T-cell (primary cell): Measurements from ENCODE around the gene SDK2. TPM values are rescaled to one million over a fixed set of nuclear protein-coding genes. Genes with fewer than 3 reads are reported as not detected.

ENCODE experiments used
- ATAC-seq, 4 experiments: fragments of 200-7000 bp in 3 of 4; fragments of 150-1000 bp in 1 of 4; cut with Tn5 transposase; replicated peaks in 1 of 4; 1 replicate in 3 of 4; 2 replicates in 1 of 4; pipeline ENCODE4 v1.10.0; 2021; ENCODE audit warnings: moderate library complexity in 3 of 4, mild to moderate bottlenecking in 2 of 4, moderate number of reproducible peaks in 1 of 4
- CTCF ChIA-PET, 2 donors: fragments of 300-600 bp; sonication (Branson Sonifier 250); formaldehyde crosslinking; loops; one replicate each; lab custom pipeline; 2022; ENCODE audit warnings: antibody characterized with exemption in 2 of 2; lab: Charles Lee
- POLR2A ChIA-PET, 2 donors: fragments of 300-600 bp; sonication (Branson Sonifier 250); formaldehyde crosslinking; loops; one replicate each; lab custom pipeline; 2022; ENCODE audit warnings: antibody characterized with exemption in 2 of 2; lab: Charles Lee
- DNase-seq, 35 experiments: peaks; one replicate each; pipeline versions ENCODE4 v3.0.0 to v3.0.0-alpha.2; 2013 to 2023
- H3K27ac ChIP-seq: one replicate; pipeline ENCODE4 v1.5.1; 2013; ENCODE audit warnings: low read length
- H3K27me3 ChIP-seq, 2 experiments: replicated peaks in 1 of 2; 1 replicate in 1 of 2; 2 replicates in 1 of 2; pipeline versions ENCODE4 v1.6.1 to v1.7.0; 2013; ENCODE audit warnings: low read length in 1 of 2, mixed read lengths in 1 of 2; ENCODE audit not compliant: control insufficient read depth in 2 of 2, insufficient read depth in 2 of 2; ENCODE audit errors: extremely low read depth in 1 of 2
- H3K36me3 ChIP-seq, 2 donors: 1 replicate in 1 of 2; 2 replicates in 1 of 2; pipeline versions ENCODE4 v1.6.1 to v1.7.0; 2013; ENCODE audit warnings: low read length in 1 of 2; ENCODE audit not compliant: control insufficient read depth in 2 of 2, insufficient read depth in 1 of 2; ENCODE audit errors: extremely low read depth in 1 of 2
- H3K4me1 ChIP-seq, 2 experiments: 1 replicate in 1 of 2; 2 replicates in 1 of 2; pipeline versions ENCODE4 v1.6.1 to v1.7.0; 2013; ENCODE audit warnings: low read length in 2 of 2, mixed read lengths in 1 of 2; ENCODE audit not compliant: insufficient read depth in 2 of 2, control insufficient read depth in 1 of 2; ENCODE audit errors: extremely low read depth in 1 of 2
- H3K4me3 ChIP-seq, 2 donors: 1 replicate in 1 of 2; 2 replicates in 1 of 2; pipeline versions ENCODE4 v1.5.1 to v1.7.0; 2013; ENCODE audit warnings: mild to moderate bottlenecking in 2 of 2, low read length in 1 of 2, moderate library complexity in 1 of 2; ENCODE audit not compliant: control insufficient read depth in 1 of 2; ENCODE audit errors: extremely low read depth in 1 of 2
- H3K9me3 ChIP-seq: 2 replicates; pipeline ENCODE4 v1.7.0; 2013
- H3K27ac Mint-ChIP-seq, 2 donors: one replicate each; pipeline ENCODE4 v1.8.0; 2020 to 2021; ENCODE audit warnings: mild to moderate bottlenecking in 2 of 2, mixed read lengths in 2 of 2
- H3K27me3 Mint-ChIP-seq, 2 donors: one replicate each; pipeline ENCODE4 v1.8.0; 2021 to 2022; ENCODE audit warnings: mixed read lengths in 2 of 2
- H3K36me3 Mint-ChIP-seq: one replicate; pipeline ENCODE4 v1.8.0; 2021; ENCODE audit warnings: mixed read lengths
- H3K4me1 Mint-ChIP-seq, 3 donors: one replicate each; pipeline ENCODE4 v1.8.0; 2020 to 2022; ENCODE audit warnings: mixed read lengths in 3 of 3, mild to moderate bottlenecking in 1 of 3
- H3K4me3 Mint-ChIP-seq, 3 donors: one replicate each; pipeline ENCODE4 v1.8.0; 2020 to 2022; ENCODE audit warnings: mild to moderate bottlenecking in 3 of 3, mixed read lengths in 3 of 3, moderate library complexity in 3 of 3
- H3K9me3 Mint-ChIP-seq, 3 donors: one replicate each; pipeline ENCODE4 v1.8.0; 2020 to 2022; ENCODE audit warnings: mixed read lengths in 3 of 3
- WGBS: methylation state at CpG from one replicate; pipeline ENCODE4 v1.1.5; 2013; ENCODE audit warnings: missing lambda C conversion rate; ENCODE audit not compliant: insufficient coverage; 5-methylcytosine and 5-hydroxymethylcytosine counted together
- total RNA-seq, 35 experiments: library from RNA in 6 of 35; stranded (reverse) in 6 of 35; fragments of 120-200 nt in 1 of 35; gene quantifications; one replicate each; pipeline versions ENCODE4 v1.2.1 to v1.2.4 and lab custom pipeline; 2013 to 2026

SDK2 gene
- total RNA-seq, 5 donors from 2014 or later (not counting 1 experiment from before 2014, with no cell fraction given) = 2.9 to 8.3 (median 4.8) TPM

- no peak for ATAC-seq
Observed at GRCh38 chr17:73496232-73496631, 148.0 kb downstream of the SDK2 start.

GRCh38 chr17:73495641-73496040 is 148.6 kb downstream of the SDK2 start:
- no peak overlapping the region for H3K27ac Mint-ChIP-seq
- Histone ChIP-seq H3K4me1 (no peaks in the 10 kb centered on the region), H3K4me3 (no peak overlapping the region), H3K27me3 (peaks cover 0 to 26% of the 10 kb centered on the region in 2 experiments), H3K9me3 (no peaks in the 10 kb centered on the region), H3K27ac (no peak overlapping the region), H3K36me3 (no peaks in the 10 kb centered on the region)
- no peak overlapping the region for H3K4me3 Mint-ChIP-seq
- peaks cover 0 to 4% (median 0%) of the 10 kb centered on the region in 3 donors for H3K4me1 Mint-ChIP-seq
- H3K36me3 Mint-ChIP-seq = no peaks in the 10 kb centered on the region
- DNase-seq (no peak), ATAC-seq (no peak)
- CTCF ChIA-PET = no interaction called here
- POLR2A ChIA-PET = no interaction called here
- no peaks in the 10 kb centered on the region for H3K9me3 Mint-ChIP-seq
- H3K27me3 Mint-ChIP-seq = peaks cover 4 to 10% of the 10 kb centered on the region in 2 donors
- 70% methylated on average over 5 of the region's 6 CpGs for WGBS

More at GRCh38 chr17:73496232-73496631, 148.0 kb downstream of the SDK2 start:
- WGBS = 78% methylated on average over 13 of the region's 13 CpGs
- Mint-ChIP-seq H3K36me3 (no peaks in the 10 kb centered on the region), H3K4me3 (no peak overlapping the region), H3K9me3 (no peaks in the 10 kb centered on the region), H3K27me3 (peaks cover 4 to 10% of the 10 kb centered on the region in 2 donors), H3K27ac (no peak overlapping the region), H3K4me1 (peaks cover 0 to 4% (median 0%) of the 10 kb centered on the region in 3 donors)
- POLR2A ChIA-PET = no interaction called here
- Histone ChIP-seq H3K4me3 (no peak overlapping the region), H3K4me1 (no peaks in the 10 kb centered on the region), H3K9me3 (no peaks in the 10 kb centered on the region), H3K36me3 (no peaks in the 10 kb centered on the region), H3K27ac (no peak overlapping the region), H3K27me3 (peaks cover 0 to 31% of the 10 kb centered on the region in 2 experiments)
- no peak for DNase-seq
- CTCF ChIA-PET = no interaction called here

GRCh38 chr17:73494950-73495349 is 149.3 kb downstream of the SDK2 start:
- peaks cover 0 to 7% of the 10 kb centered on the region in 2 donors for H3K27me3 Mint-ChIP-seq
- Histone ChIP-seq H3K4me1 (no peaks in the 10 kb centered on the region), H3K27ac (no peak overlapping the region), H3K27me3 (peaks cover 0 to 27% of the 10 kb centered on the region in 2 experiments), H3K36me3 (no peaks in the 10 kb centered on the region), H3K9me3 (no peaks in the 10 kb centered on the region), H3K4me3 (no peak overlapping the region)
- DNase-seq = no peak
- H3K4me1 Mint-ChIP-seq = peaks cover 0 to 4% (median 0%) of the 10 kb centered on the region in 3 donors
- ATAC-seq = no peak
- ChIA-PET POLR2A (no interaction called here), CTCF (no interaction called here)
- no peak overlapping the region for H3K4me3 Mint-ChIP-seq
- no peaks in the 10 kb centered on the region for H3K36me3 Mint-ChIP-seq
- 77% methylated on average over 4 of the region's 5 CpGs for WGBS
- no peaks in the 10 kb centered on the region for H3K9me3 Mint-ChIP-seq
- H3K27ac Mint-ChIP-seq = no peak overlapping the region

GRCh38 chr17:73493956-73494926 is 150.0 kb downstream of the SDK2 start:
- H3K27me3 ChIP-seq = peaks cover 0 to 26% of the 10 kb centered on the region in 2 experiments
- no peaks in the 10 kb centered on the region for H3K9me3 ChIP-seq
- DNase-seq = no peak
- H3K36me3 ChIP-seq = no peaks in the 10 kb centered on the region
- no peaks in the 10 kb centered on the region for H3K9me3 Mint-ChIP-seq
- H3K4me3 Mint-ChIP-seq = no peak overlapping the region
- H3K27ac ChIP-seq = no peak overlapping the region
- peaks cover 0 to 4% (median 0%) of the 10 kb centered on the region in 3 donors for H3K4me1 Mint-ChIP-seq
- H3K27me3 Mint-ChIP-seq = peaks cover 0 to 7% of the 10 kb centered on the region in 2 donors
- 81% methylated on average over 23 of the region's 24 CpGs for WGBS
- ChIA-PET CTCF (no interaction called here), POLR2A (no interaction called here)
- no peaks in the 10 kb centered on the region for H3K36me3 Mint-ChIP-seq
- ATAC-seq = no peak
- H3K4me3 ChIP-seq = no peak overlapping the region
- no peaks in the 10 kb centered on the region for H3K4me1 ChIP-seq
- no peak overlapping the region for H3K27ac Mint-ChIP-seq

- no peak overlapping the region for H3K4me3 Mint-ChIP-seq
- Histone ChIP-seq H3K27me3 (peaks cover 0 to 24% of the 10 kb centered on the region in 2 experiments), H3K36me3 (no peaks in the 10 kb centered on the region), H3K9me3 (no peaks in the 10 kb centered on the region), H3K27ac (no peak overlapping the region), H3K4me3 (no peak overlapping the region), H3K4me1 (no peaks in the 10 kb centered on the region)
- no peak overlapping the region for H3K27ac Mint-ChIP-seq
- H3K36me3 Mint-ChIP-seq = no peaks in the 10 kb centered on the region
- DNase-seq (no peak), ATAC-seq (no peak)
- H3K4me1 Mint-ChIP-seq = peaks cover 0 to under 1% (median 0%) of the 10 kb centered on the region in 3 donors
- WGBS = 80% methylated on average over 9 of the region's 22 CpGs
- CTCF ChIA-PET = no interaction called here
- H3K27me3 Mint-ChIP-seq = peaks cover 0 to 7% of the 10 kb centered on the region in 2 donors
- H3K9me3 Mint-ChIP-seq = no peaks in the 10 kb centered on the region
- POLR2A ChIA-PET = no interaction called here
Observed at GRCh38 chr17:73492821-73493814, 151.1 kb downstream of the SDK2 start.
